Lower leg skin (tissue), 3 donors: Measurements from ENCODE around the gene YKT6.

Source experiments
- POLR2A ChIP-seq, 2 donors: fragments of 450-650 bp; IDR thresholded peaks; one replicate each; pipeline ENCODE4 v1.6.1; 2016 to 2017; ENCODE audit warnings: antibody characterized with exemption in 2 of 2, mild to moderate bottlenecking in 1 of 2, moderate library complexity in 1 of 2
- TF ChIP-seq, protein P1 (sequence below), 3 donors: fragments of 450-650 bp; IDR thresholded peaks; one replicate each; pipeline ENCODE4 v1.5.1; 2016; ENCODE audit warnings: antibody characterized with exemption in 3 of 3, mild to moderate bottlenecking in 3 of 3, moderate library complexity in 2 of 3

DNA sequence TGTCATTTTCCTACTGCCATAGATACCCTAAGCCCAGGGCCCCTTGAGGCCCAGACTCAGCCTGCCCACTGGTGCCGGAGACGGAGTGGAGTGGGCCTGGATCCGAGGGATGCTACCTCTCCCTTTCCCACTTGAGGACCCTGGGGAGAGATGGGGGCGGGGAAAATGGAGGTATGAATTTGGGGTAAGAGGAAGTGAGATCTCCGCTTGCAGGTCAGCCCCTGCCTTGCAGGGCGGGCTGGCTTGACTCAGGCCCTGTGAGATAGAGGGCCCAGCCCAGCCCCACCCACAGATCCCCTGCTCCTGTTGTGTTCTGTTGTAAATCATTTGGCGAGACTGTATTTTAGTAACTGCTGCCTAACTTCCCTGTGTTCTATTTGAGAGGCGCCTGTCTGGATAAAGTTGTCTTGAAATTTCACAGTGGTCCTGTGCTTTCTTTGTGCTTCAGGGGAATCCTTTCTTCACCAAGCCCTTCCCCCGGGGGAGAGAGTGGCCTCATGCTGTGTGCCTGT lies 13.2 kb downstream of the YKT6 start:
- TF ChIP-seq, protein P1, sequence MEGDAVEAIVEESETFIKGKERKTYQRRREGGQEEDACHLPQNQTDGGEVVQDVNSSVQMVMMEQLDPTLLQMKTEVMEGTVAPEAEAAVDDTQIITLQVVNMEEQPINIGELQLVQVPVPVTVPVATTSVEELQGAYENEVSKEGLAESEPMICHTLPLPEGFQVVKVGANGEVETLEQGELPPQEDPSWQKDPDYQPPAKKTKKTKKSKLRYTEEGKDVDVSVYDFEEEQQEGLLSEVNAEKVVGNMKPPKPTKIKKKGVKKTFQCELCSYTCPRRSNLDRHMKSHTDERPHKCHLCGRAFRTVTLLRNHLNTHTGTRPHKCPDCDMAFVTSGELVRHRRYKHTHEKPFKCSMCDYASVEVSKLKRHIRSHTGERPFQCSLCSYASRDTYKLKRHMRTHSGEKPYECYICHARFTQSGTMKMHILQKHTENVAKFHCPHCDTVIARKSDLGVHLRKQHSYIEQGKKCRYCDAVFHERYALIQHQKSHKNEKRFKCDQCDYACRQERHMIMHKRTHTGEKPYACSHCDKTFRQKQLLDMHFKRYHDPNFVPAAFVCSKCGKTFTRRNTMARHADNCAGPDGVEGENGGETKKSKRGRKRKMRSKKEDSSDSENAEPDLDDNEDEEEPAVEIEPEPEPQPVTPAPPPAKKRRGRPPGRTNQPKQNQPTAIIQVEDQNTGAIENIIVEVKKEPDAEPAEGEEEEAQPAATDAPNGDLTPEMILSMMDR (IDR thresholded peaks at IDR 0.05) = no peak
- TF ChIP-seq POLR2A (IDR thresholded peaks at IDR 0.05) = no peak
